Brain microvascular endothelial cell (primary cell): ENCODE data around the gene CFAP46.

ENCODE experiments used
- DNase-seq: peaks from one replicate; pipeline ENCODE4 v3.0.0-alpha.2; 2020
- H3K27ac ChIP-seq: fragments of 250-450 bp; sonication (Bioruptor Pico); 2 replicates; pipeline ENCODE4 v1.5.1; 2020; ENCODE audit warnings: mild to moderate bottlenecking, moderate library complexity
- H3K27me3 ChIP-seq: fragments of 250-450 bp; sonication (Bioruptor Pico); replicated peaks from 2 replicates; pipeline ENCODE4 v1.5.1; 2020; ENCODE audit warnings: mild to moderate bottlenecking
- H3K36me3 ChIP-seq: fragments of 250-450 bp; sonication (Bioruptor Pico); replicated peaks from 2 replicates; pipeline ENCODE4 v1.5.1; 2020; ENCODE audit warnings: mild to moderate bottlenecking
- H3K4me3 ChIP-seq: 2 replicates; pipeline ENCODE4 v1.5.1; 2011; ENCODE audit warnings: low read depth, mild to moderate bottlenecking, control low read depth, low read length, moderate library complexity
- CTCF ChIP-seq: IDR thresholded peaks from 2 replicates; pipeline ENCODE4 v1.5.1; 2011; ENCODE audit warnings: low read depth, mild to moderate bottlenecking, moderate library complexity, low read length, control low read depth, inconsistent platforms; ENCODE audit errors: missing control alignments
- in situ Hi-C: cut with HindIII; loops from 2 replicates; pipeline ENCODE4 v1.10.0; 2017; ENCODE audit warnings: low sequenced_read_pairs, low pct_ligation_motif_present

CFAP46 gene

DNA sequence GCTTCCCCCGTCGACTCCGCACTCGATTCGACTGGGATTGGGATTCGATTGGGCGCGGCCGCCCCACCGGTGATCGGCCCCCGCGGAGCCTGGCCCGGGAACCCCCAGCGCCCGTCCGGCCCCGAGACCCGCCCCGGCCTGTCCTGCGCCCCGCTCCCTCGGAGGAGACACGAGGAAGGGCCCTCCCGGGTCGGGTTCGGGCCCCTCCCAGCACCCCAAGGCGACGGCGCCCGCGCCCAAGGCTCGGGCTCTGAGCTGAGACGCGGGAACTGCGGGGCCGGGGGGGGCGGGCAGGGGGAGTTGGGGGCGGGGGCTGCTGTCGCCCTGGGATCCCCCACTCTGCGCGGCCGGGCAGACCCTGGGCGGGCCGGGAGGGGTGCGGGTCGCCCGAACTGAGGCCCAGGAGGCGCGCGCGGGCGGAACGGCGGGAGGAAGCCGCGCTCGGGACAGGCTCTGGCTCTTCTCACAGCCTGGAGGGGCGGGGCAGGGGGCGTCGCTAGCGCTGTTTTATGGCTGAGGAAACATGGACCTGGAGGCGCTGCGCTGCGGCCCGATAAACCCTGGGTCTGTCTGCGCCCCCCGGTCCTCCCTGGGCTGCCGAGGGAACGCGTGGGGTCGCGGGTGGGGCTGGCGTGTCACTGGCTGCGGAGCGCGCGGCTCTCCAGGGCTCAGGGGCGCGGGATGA lies 154.7 kb downstream of the CFAP46 start:
- H3K27me3 ChIP-seq: peaks cover 63% of the 10 kb centered on the region
- no peaks in the 10 kb centered on the region for H3K36me3 ChIP-seq
- no peak overlapping the region for H3K4me3 ChIP-seq
- no peak overlapping the region for H3K27ac ChIP-seq
- DNase-seq: no peak
- in situ Hi-C loops: no loop called here
- no peak for TF ChIP-seq CTCF

DNA sequence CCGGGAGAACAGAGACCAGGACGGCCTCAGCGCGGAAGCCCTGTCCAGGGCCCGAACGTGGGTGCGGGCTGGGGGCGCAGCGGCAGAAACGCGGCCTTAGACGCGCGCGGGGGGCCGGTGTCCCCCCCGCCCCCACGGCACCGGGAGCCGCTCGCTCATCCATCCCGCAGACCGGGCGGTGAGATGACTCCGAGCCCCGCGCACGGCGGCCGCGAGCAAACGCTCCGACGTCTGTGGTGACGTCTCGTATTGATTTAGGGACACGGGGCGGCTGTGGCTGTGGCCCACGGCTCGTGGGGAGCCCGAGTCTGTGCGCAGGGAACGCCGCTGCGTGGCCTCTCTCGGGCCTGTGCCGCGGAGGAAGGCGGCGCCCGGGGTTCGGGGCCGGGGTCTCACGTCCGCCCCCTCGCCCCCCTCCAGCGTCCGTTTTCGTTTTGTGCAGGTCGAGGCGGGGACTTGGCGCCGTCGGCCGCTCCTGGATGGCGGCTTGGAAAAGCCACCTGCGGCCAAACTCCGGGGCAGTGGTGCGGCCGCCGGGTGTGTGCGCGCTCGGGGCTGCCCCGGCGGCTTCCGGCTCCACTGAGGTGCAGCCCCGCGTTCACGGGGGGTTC lies 155.4 kb downstream of the CFAP46 start:
- Histone ChIP-seq H3K27me3 (peaks cover 63% of the 10 kb centered on the region), H3K4me3 (no peak overlapping the region), H3K27ac (no peak overlapping the region), H3K36me3 (no peaks in the 10 kb centered on the region)
- in situ Hi-C loops: no loop called here
- no peak for DNase-seq
- TF ChIP-seq CTCF: no peak

- H3K27me3 ChIP-seq: peaks cover 63% of the 10 kb centered on the region
- no peak overlapping the region for H3K27ac ChIP-seq
- DNase-seq: no peak
- in situ Hi-C loops: no loop called here
- H3K4me3 ChIP-seq: no peak overlapping the region
- H3K36me3 ChIP-seq: no peaks in the 10 kb centered on the region
- no peak for TF ChIP-seq CTCF
Observed at GRCh38 chr10:132786476-132786883, 155.9 kb downstream of the CFAP46 start.

- peaks cover 60% of the 10 kb centered on the region for H3K27me3 ChIP-seq
- no peak for TF ChIP-seq CTCF
Observed at GRCh38 chr10:132785723-132786475, 156.5 kb downstream of the CFAP46 start, which contains the start of gene NKX6-2. TSS of gene NKX6-2 (minus strand) at chr10:132786147. CDS start at chr10:132785948, 199 bp downstream.

DNA sequence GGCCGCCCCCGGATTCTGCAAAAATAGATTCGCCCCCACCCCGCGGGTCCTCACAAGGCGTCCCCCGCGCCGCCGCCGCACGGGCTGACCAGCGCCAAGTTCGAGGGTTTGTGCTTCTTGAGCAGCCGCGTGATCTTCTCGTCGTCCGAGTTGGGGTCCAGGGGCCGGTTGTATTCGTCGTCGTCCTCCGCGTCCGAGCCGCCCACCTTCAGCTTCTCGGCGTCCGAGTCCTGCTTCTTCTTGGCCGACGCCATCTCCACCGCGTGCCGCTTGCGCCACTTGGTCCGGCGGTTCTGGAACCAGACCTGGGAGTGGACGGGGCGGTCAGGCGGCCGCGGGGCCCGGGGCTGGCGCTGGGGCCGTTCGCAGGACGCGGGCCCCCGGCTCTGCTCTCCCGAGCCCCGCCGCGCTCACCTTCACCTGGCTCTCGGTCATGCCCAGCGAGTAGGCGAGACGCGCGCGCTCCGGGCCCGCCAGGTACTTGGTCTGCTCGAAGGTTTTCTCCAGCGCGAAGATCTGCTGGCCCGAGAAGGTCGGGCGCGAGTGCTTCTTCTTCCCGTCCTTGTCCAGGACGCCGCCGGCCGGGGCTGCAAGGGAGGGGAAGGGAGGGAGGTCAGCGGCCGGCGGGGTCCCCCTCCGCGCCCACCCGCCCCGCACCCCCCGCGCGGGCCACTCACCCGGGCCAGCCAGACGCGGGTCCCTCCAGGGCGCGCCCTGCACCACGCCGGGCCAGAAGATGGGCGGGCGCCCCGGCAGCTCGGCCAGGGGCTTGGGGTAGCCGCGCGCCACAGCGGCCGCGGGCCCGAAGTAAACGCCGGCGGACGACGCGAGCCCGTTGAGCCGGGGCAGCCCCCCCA lies 157.3 kb downstream of the CFAP46 start:
- H3K36me3 ChIP-seq: no peaks in the 10 kb centered on the region
- no peak for TF ChIP-seq CTCF
- in situ Hi-C loops: no loop called here
- peaks cover 54% of the 10 kb centered on the region for H3K27me3 ChIP-seq
- no peak overlapping the region for H3K27ac ChIP-seq
- no peak overlapping the region for H3K4me3 ChIP-seq
- no peak for DNase-seq

More at GRCh38 chr10:132785723-132786475, 156.5 kb downstream of the CFAP46 start, which contains the start of gene NKX6-2:
- in situ Hi-C loops: no loop called here
- no peak for DNase-seq
- Histone ChIP-seq H3K4me3 (no peak within 1 kb of the TSS), H3K27ac (no peak within 1 kb of the TSS), H3K36me3 (no peaks in the 10 kb centered on the region)
